ENCODE data around the gene CTAGE9.
"Not testable (repeated sequence)": the region's sequence is repeated elsewhere in the genome, so short reads cannot be mapped to it uniquely, and the experiment has no call there.

DNA sequence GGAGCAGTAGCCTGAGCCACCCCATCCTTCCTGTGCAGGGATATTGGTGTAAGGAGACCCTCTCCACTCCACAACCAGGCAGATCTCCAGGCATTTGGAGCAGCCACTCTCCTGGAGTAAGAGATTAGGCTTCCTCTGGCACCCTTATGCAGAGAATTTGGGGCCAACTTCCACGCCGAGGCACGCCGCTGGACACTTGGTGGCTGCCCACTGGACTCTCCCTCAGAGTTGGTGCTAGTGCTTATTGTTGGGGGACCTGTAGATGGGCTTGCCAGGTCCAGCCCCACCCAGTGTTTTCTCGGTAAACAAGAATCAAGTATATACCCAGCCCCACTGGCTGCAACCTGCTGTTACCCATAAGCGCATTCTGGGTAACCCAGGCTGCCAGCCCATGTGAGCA lies 4.8 kb upstream of the CTAGE9 start:
- TF ChIP-seq, protein P1, sequence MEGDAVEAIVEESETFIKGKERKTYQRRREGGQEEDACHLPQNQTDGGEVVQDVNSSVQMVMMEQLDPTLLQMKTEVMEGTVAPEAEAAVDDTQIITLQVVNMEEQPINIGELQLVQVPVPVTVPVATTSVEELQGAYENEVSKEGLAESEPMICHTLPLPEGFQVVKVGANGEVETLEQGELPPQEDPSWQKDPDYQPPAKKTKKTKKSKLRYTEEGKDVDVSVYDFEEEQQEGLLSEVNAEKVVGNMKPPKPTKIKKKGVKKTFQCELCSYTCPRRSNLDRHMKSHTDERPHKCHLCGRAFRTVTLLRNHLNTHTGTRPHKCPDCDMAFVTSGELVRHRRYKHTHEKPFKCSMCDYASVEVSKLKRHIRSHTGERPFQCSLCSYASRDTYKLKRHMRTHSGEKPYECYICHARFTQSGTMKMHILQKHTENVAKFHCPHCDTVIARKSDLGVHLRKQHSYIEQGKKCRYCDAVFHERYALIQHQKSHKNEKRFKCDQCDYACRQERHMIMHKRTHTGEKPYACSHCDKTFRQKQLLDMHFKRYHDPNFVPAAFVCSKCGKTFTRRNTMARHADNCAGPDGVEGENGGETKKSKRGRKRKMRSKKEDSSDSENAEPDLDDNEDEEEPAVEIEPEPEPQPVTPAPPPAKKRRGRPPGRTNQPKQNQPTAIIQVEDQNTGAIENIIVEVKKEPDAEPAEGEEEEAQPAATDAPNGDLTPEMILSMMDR (IDR thresholded peaks at IDR 0.05), result not testable (repeated sequence)
- TF ChIP-seq POLR2A (IDR thresholded peaks at IDR 0.05), result not testable (repeated sequence)

Data from Peyer's patch (tissue), 4 donors.